Measurements from ENCODE around the gene IL27RA.
"Not testable (repeated sequence)": the region's sequence is repeated elsewhere in the genome, so short reads cannot be mapped to it uniquely, and the experiment has no call there.

IL27RA gene

GRCh38 chr19:14028901-14029300 is 2.7 kb upstream of the IL27RA start:
- H3K4me1 ChIP-seq (ENCODE audit: insufficient read depth, low read length) = peaks cover 7% of the 10 kb centered on the region
- no peaks in the 10 kb centered on the region for H3K36me3 ChIP-seq (ENCODE audit: insufficient read depth, low read length)
- peaks cover 12% of the 10 kb centered on the region for H3K27me3 ChIP-seq (ENCODE audit: insufficient read depth, low read length)
- no peak overlapping the region for H2AFZ ChIP-seq (ENCODE audit: low read depth, low read length)
- no peak overlapping the region for H3K4me3 ChIP-seq (ENCODE audit: low read length)
- H3K9me3 ChIP-seq (ENCODE audit: low read length) = no peaks in the 10 kb centered on the region

DNA sequence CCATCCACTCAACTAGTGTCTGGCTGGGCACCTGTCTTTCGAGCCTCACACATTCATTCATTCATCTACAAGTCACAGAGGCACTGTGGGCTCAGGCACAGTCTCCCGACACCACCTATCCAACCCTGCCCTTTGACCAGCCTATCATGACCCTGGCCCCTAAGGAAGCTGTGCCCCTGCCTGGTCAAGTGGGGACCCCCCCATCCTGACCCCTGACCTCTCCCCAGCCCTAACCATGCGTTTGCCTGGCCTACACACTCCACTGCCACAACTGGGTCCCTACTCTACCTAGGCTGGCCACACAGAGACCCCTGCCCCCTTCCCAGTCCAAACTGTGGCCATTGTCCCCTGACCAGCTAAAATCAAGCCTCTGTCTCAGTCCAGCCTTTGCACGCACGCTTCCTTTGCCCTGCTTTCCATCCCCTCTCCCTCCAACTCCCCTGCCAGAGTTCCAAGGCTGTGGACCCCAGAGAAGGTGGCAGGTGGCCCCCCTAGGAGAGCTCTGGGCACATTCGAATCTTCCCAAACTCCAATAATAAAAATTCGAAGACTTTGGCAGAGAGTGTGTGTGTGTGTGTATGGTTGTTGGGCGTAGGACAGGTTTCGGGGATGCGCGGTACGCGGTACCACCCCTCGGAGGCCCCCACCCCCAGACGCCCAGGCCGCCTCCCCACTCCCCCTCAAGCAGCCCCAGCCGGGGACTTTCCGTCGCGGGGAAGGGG is 404 bp upstream of the IL27RA start:
- no peaks in the 10 kb centered on the region for H3K9me3 ChIP-seq (ENCODE audit: low read length)
- H2AFZ ChIP-seq (ENCODE audit: low read depth, low read length) = peak overlapping the region; percentile 93
- H3K4me3 ChIP-seq (ENCODE audit: low read length) = peak overlapping the region; percentile 61
- no peaks in the 10 kb centered on the region for H3K36me3 ChIP-seq (ENCODE audit: insufficient read depth, low read length)
- peaks cover 6% of the 10 kb centered on the region for H3K4me1 ChIP-seq (ENCODE audit: insufficient read depth, low read length)
- H3K27me3 ChIP-seq (ENCODE audit: insufficient read depth, low read length) = peaks cover 12% of the 10 kb centered on the region

- peaks cover 6% of the 10 kb centered on the region for H3K4me1 ChIP-seq (ENCODE audit: insufficient read depth, low read length)
- H3K36me3 ChIP-seq (ENCODE audit: insufficient read depth, low read length) = no peaks in the 10 kb centered on the region
- H3K27me3 ChIP-seq (ENCODE audit: insufficient read depth, low read length) = peaks cover 9% of the 10 kb centered on the region
- no peaks in the 10 kb centered on the region for H3K9me3 ChIP-seq (ENCODE audit: low read length)
- no peak overlapping the region for H2AFZ ChIP-seq (ENCODE audit: low read depth, low read length)
- H3K4me3 ChIP-seq (ENCODE audit: low read length) = no peak overlapping the region
Measured at GRCh38 chr19:14033946-14034345, 2.4 kb downstream of the IL27RA start.

GRCh38 chr19:14035159-14035558 is 3.6 kb downstream of the IL27RA start:
- H3K36me3 ChIP-seq (ENCODE audit: insufficient read depth, low read length); H3K27me3 ChIP-seq (ENCODE audit: insufficient read depth, low read length); H3K4me1 ChIP-seq (ENCODE audit: insufficient read depth, low read length); H3K4me3 ChIP-seq (ENCODE audit: low read length); H2AFZ ChIP-seq (ENCODE audit: low read depth, low read length); H3K9me3 ChIP-seq (ENCODE audit: low read length): not testable (repeated sequence)

- H3K4me1 ChIP-seq (ENCODE audit: insufficient read depth, low read length) = peaks cover 6% of the 10 kb centered on the region
- H2AFZ ChIP-seq (ENCODE audit: low read depth, low read length) = no peak overlapping the region
- no peaks in the 10 kb centered on the region for H3K36me3 ChIP-seq (ENCODE audit: insufficient read depth, low read length)
- no peak overlapping the region for H3K4me3 ChIP-seq (ENCODE audit: low read length)
- no peaks in the 10 kb centered on the region for H3K9me3 ChIP-seq (ENCODE audit: low read length)
- H3K27me3 ChIP-seq (ENCODE audit: insufficient read depth, low read length) = peaks cover 5% of the 10 kb centered on the region
Measured at GRCh38 chr19:14035706-14036105, 4.1 kb downstream of the IL27RA start.

DNA sequence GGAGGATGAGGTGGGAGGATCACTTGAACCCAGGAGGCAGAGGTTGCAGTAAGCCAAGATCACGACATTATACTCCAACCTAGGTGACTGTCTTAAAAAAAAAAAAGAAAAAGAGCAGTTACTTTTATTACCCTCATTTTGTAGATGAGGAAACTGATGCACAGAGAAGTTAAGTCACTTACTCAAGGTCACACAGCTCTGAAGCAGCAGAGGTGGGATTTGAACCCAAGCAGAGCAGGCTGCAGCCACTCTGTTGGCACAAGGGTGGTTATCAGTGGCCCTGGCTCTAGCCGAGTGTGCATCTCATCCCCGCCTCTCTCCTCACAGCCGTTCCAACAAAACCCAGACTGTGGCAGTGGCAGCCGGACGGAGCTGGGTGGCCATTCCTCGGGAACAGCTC is 7.6 kb downstream of the IL27RA start:
- H3K4me1 ChIP-seq (ENCODE audit: insufficient read depth, low read length) = no peaks in the 10 kb centered on the region
- H3K4me3 ChIP-seq (ENCODE audit: low read length) = no peak overlapping the region
- no peaks in the 10 kb centered on the region for H3K9me3 ChIP-seq (ENCODE audit: low read length)
- no peaks in the 10 kb centered on the region for H3K27me3 ChIP-seq (ENCODE audit: insufficient read depth, low read length)
- H3K36me3 ChIP-seq (ENCODE audit: insufficient read depth, low read length) = no peaks in the 10 kb centered on the region
- H2AFZ ChIP-seq (ENCODE audit: low read depth, low read length) = no peak overlapping the region

DNA sequence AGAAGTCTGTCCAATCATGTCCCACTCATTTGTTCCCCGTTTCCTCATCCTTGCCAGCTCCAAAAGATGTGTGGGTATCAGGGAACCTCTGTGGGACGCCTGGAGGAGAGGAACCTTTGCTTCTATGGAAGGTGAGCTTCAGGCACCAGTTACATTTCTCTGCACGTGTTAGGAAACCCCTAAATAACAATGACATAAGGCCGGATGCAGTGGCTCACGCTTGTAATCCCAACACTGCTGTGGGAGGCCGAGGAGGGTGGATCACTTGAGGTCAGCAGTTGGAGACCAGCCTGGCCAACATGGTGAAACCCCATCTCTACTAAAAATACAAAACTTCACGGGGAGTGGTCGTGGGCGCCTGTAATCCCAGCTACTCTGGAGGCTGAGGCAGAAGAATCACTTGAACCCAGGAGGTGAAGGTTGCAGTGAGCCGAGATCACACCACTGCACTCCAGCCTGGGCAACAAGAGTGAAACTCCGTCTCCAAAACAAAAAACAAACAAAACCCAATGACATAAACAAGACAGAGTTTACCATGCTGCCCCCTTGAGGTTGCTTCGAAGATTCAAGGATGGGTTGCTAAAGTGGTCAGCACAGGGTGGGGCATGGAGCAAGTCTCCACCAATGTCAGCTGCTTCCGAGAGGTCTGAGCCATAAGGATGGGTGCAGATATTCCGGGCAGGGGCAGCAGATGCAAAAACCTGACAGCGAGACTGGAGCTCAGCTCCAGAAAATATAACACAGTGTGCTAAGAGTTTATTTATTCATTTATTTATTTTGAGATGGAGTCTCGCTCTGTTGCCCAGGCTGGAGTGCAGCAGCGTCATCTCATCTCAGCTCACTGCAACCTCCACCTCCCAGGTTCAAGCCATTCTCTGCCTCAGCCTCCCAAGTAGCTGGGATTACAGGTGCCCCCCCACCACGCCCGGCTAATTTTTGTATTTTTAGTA is 11.4 kb downstream of the IL27RA start:
- not testable (repeated sequence) for H3K4me1 ChIP-seq (ENCODE audit: insufficient read depth, low read length); H2AFZ ChIP-seq (ENCODE audit: low read depth, low read length); H3K27me3 ChIP-seq (ENCODE audit: insufficient read depth, low read length); H3K36me3 ChIP-seq (ENCODE audit: insufficient read depth, low read length); H3K4me3 ChIP-seq (ENCODE audit: low read length); H3K9me3 ChIP-seq (ENCODE audit: low read length)

- not testable (repeated sequence) for H2AFZ ChIP-seq (ENCODE audit: low read depth, low read length); H3K4me1 ChIP-seq (ENCODE audit: insufficient read depth, low read length); H3K27me3 ChIP-seq (ENCODE audit: insufficient read depth, low read length); H3K9me3 ChIP-seq (ENCODE audit: low read length); H3K36me3 ChIP-seq (ENCODE audit: insufficient read depth, low read length); H3K4me3 ChIP-seq (ENCODE audit: low read length)
Measured at GRCh38 chr19:14047866-14048265, 16.3 kb downstream of the IL27RA start.

GRCh38 chr19:14048443-14049153 is 17.0 kb downstream of the IL27RA start:
- Histone ChIP-seq H3K36me3 (ENCODE audit: insufficient read depth, low read length) (no peaks in the 10 kb centered on the region), H2AFZ (ENCODE audit: low read depth, low read length) (no peak overlapping the region), H3K9me3 (ENCODE audit: low read length) (peaks cover 2% of the 10 kb centered on the region), H3K4me3 (ENCODE audit: low read length) (no peak overlapping the region), H3K4me1 (ENCODE audit: insufficient read depth, low read length) (no peaks in the 10 kb centered on the region), H3K27me3 (ENCODE audit: insufficient read depth, low read length) (no peaks in the 10 kb centered on the region)

DNA sequence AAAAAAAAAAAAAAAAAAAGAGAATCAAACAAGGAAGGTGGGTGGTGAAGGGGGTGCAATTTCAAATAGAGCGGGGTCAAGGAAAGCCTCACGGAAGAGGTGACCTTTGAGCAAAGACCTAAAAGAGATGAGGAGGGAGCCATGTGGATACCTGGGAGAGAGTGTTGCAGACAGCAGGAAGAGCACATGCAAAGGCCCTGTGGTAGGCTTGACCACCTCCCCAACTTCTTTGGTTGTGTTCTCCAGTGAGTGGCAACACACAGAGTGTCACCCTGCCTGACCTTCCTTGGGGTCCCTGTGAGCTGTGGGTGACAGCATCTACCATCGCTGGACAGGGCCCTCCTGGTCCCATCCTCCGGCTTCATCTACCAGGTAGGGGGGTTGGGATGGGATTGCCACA is 18.9 kb downstream of the IL27RA start:
- H3K36me3 ChIP-seq (ENCODE audit: insufficient read depth, low read length) = no peaks in the 10 kb centered on the region
- H3K27me3 ChIP-seq (ENCODE audit: insufficient read depth, low read length) = no peaks in the 10 kb centered on the region
- H3K4me1 ChIP-seq (ENCODE audit: insufficient read depth, low read length) = no peaks in the 10 kb centered on the region
- H3K4me3 ChIP-seq (ENCODE audit: low read length) = no peak overlapping the region
- no peak overlapping the region for H2AFZ ChIP-seq (ENCODE audit: low read depth, low read length)
- peaks cover 2% of the 10 kb centered on the region for H3K9me3 ChIP-seq (ENCODE audit: low read length)

GRCh38 chr19:14050961-14051360 is 19.4 kb downstream of the IL27RA start:
- H3K4me3 ChIP-seq (ENCODE audit: low read length); H3K27me3 ChIP-seq (ENCODE audit: insufficient read depth, low read length); H2AFZ ChIP-seq (ENCODE audit: low read depth, low read length); H3K36me3 ChIP-seq (ENCODE audit: insufficient read depth, low read length); H3K9me3 ChIP-seq (ENCODE audit: low read length); H3K4me1 ChIP-seq (ENCODE audit: insufficient read depth, low read length): not testable (repeated sequence)

DNA sequence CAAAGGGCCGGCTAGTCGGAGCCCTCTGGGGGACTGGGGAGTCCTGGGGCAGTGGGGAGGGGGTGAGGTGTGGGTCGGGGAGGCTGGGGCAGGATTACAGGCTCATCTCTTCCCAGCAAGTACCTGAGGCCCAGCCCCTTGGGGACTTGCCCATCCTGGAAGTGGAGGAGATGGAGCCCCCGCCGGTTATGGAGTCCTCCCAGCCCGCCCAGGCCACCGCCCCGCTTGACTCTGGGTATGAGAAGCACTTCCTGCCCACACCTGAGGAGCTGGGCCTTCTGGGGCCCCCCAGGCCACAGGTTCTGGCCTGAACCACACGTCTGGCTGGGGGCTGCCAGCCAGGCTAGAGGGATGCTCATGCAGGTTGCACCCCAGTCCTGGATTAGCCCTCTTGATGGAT is 20.4 kb downstream of the IL27RA start:
- Histone ChIP-seq H3K36me3 (ENCODE audit: insufficient read depth, low read length) (no peaks in the 10 kb centered on the region), H3K27me3 (ENCODE audit: insufficient read depth, low read length) (peaks cover 10% of the 10 kb centered on the region), H3K9me3 (ENCODE audit: low read length) (peaks cover 2% of the 10 kb centered on the region), H3K4me1 (ENCODE audit: insufficient read depth, low read length) (no peaks in the 10 kb centered on the region), H3K4me3 (ENCODE audit: low read length) (no peak overlapping the region), H2AFZ (ENCODE audit: low read depth, low read length) (no peak overlapping the region)

DNA sequence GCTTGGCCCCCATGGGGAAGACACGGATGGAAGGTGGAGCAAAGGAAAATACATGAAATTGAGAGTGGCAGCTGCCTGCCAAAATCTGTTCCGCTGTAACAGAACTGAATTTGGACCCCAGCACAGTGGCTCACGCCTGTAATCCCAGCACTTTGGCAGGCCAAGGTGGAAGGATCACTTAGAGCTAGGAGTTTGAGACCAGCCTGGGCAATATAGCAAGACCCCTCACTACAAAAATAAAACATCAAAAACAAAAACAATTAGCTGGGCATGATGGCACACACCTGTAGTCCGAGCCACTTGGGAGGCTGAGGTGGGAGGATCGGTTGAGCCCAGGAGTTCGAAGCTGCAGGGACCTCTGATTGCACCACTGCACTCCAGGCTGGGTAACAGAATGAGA is 20.9 kb downstream of the IL27RA start:
- H3K4me1 ChIP-seq (ENCODE audit: insufficient read depth, low read length) = no peaks in the 10 kb centered on the region
- no peak overlapping the region for H3K4me3 ChIP-seq (ENCODE audit: low read length)
- H3K27me3 ChIP-seq (ENCODE audit: insufficient read depth, low read length) = peaks cover 10% of the 10 kb centered on the region
- peaks cover 2% of the 10 kb centered on the region for H3K9me3 ChIP-seq (ENCODE audit: low read length)
- no peaks in the 10 kb centered on the region for H3K36me3 ChIP-seq (ENCODE audit: insufficient read depth, low read length)
- H2AFZ ChIP-seq (ENCODE audit: low read depth, low read length) = no peak overlapping the region
